HK-2 (cell line): ENCODE measurements around the gene ASF1B.

Source experiments
- DNase-seq: peaks from one replicate; pipeline ENCODE4 v3.0.0-alpha.2; 2018; ENCODE audit not compliant: unreplicated experiment

ASF1B gene

GRCh38 chr19:14138576-14139265, 2.3 kb upstream of the ASF1B start:
- no peak for DNase-seq

DNA sequence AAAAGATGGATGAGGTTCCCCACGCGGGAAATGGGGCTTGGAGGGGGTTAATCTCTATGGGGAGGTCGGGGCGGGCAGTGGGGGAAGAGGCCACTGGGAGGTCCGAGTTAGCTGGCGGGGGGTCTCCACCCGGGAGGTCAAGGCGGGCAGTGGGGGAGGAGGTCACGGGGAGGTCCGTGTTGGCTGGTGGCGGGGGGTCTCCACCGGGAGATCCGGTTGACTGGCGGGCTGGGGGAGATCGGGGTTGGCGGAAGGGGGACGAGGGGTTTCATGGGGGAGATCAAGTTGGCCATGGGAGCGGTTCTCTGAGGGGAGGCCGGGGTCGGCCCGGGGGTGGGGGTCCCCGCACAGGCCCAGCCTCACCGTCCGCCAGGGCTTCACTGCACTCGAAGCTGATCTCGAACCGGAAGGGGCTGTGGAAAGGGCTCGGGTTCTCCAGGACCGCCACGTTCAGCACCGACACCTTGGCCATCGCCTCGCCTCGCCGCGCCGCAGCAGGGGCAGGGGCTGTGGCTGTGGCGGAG, 342 bp downstream of the ASF1B start:
- DNase-seq, result no peak

DNA sequence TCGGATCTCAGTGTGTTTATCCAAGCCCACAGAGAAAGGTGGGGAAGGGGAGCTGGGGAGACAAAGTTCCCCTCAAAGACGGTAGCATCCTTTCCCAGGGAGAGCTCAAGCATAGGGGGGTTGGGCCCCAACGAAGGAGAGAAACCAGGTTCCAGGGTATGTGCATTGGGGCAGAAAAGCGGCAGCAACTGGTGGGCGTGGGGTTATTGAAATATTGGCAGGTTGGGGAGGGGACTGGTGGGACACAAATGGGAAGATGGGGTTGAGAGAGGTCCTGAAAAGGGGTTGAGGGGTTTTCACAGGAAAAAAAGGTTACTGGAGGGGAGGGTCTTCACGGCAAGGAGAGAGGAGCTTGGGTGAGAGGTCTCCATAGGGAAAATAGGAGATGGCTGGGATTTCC, 1.0 kb downstream of the ASF1B start:
- DNase-seq, result no peak

DNA sequence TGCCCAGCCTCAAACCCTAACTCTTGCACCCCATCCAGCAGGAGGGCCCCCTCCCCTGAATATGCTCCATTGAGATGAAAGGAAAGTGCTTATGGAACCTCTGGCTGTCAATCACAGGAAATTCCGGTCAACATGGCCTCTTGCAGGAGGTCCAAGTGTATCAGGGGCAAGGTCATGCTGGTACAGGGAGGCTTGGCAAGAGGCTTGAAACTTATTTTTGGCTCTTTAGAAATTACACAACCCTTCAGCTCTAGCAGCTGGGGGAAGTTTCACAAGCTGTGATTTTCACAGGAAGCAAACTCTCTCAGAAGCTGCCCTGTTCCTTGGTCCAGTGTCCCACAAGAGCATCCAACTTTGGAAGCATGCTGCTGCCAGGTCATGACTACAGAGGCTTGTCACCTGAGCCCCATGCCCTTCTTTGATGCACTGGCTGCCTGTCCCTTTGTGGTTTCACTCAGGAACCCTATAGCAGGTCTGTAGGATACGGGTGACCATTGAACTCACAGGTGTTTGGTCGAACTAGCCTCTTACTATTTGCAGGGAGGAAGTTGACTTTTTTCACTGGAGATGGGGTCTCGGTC, 8.4 kb downstream of the ASF1B start:
- DNase-seq, result no peak

DNA sequence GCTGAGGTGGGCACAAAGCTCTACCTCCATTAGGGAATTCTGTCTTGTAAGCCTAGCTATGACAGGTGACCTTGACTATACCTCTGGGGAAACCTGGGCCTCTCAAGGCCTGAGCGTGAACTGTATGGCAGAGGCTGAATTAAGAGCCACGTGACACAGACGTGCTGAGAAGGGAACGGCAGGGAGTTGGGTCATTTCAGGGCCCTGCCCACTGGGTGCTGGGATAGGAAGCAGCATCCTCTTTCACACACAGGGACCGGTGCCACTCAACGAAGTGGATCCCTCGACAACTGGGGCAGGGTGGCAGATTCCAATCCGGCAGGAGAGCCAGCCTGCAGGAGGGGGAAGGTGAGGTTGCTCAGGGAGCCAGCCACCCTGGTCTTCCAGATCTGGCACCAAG, 9.2 kb downstream of the ASF1B start:
- no peak for DNase-seq

GRCh38 chr19:14122924-14123323, 13.5 kb downstream of the ASF1B start:
- no peak for DNase-seq

- DNase-seq, result no peak
Observed at GRCh38 chr19:14120497-14120780, 15.9 kb downstream of the ASF1B start.

- no peak for DNase-seq
Observed at GRCh38 chr19:14119644-14120496, 16.5 kb downstream of the ASF1B start.

DNA sequence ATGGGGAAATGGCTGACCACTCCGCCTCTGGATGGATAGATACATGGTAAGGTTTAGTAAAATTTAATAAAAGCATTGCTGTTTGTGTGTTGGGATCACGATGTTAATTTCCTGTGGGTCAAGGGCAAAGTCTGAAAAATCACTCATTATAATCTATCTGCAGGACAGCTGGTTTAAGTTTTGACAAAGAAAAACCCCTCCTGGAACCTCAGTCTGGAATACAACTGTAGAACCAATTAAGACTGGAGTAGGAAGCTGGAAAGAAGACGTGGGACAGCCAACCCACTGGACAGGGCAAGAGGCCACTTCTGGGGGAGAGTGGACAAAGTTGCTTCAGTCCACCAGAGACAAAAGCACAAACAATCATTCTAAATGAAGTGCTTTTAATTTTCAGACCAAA, 17.2 kb downstream of the ASF1B start:
- no peak for DNase-seq

GRCh38 chr19:14118165-14119051, 18.0 kb downstream of the ASF1B start:
- peak; percentile 71 for DNase-seq

DNA sequence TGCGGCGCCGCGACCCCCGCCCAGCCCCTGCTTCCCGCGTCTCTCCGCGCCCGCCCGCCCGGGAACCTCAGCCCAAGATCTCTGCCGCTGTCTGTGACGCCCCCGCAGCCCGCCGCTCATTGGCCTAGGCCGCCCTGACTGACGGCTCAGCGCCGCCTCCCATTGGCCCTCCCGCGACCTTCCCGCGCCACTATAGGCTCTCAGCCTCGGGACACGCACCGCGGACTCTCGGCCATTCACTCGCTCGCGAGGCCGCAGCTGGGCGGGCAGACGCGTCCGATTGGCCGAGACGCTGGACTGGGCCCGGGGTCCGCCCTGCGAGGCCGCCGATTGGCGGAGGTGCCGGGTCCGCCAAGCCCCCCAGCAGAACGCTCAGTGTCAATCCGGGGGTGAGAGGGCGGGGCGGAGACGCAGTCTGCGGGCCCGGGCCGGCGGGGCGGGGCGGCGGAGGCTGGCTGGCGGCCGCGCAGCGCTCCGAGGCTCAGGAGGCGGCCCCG, 18.7 kb downstream of the ASF1B start, which contains the start of gene PRKACA:
Gene PRKACA, minus strand, starts transcription at position 95 of the 497 bp plus-strand sequence. CDS start 215 bp downstream, outside the sequence.
- DNase-seq, result peak; percentile 99

DNA sequence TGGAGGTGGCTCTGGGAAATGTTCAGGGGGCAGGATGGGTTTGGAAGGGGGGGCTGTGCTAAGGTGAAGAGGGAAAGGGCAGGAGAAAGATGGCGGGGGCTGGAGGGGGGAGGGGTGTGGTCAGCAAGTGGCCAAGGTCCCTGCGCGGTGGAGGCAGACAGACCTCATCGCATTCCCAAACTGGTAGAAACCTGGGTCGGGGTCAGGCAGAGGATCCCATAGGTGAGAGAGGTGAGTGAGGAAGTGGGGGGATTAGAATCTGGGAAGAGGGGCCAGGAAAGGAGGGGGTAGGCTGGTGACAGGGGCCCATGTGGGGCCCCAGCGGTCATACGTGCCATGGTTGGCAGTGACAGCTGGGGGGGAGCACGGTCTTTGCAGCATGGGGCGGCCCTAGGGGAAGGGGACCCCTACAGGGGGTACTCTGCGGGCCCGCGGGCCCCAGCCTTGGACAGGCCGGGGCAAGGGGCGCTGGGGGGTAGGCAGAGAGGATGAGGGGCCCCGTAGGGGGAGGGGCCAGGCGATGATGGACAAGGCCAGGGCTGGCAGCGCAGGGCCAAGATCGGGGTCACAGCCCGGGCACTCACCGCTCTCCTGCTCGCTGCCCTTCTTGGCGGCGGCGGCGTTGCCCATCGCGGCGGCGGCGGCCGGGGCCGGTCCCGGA, 19.3 kb downstream of the ASF1B start:
- no peak for DNase-seq

GRCh38 chr19:14116525-14116917, 19.9 kb downstream of the ASF1B start:
- DNase-seq, result no peak

DNA sequence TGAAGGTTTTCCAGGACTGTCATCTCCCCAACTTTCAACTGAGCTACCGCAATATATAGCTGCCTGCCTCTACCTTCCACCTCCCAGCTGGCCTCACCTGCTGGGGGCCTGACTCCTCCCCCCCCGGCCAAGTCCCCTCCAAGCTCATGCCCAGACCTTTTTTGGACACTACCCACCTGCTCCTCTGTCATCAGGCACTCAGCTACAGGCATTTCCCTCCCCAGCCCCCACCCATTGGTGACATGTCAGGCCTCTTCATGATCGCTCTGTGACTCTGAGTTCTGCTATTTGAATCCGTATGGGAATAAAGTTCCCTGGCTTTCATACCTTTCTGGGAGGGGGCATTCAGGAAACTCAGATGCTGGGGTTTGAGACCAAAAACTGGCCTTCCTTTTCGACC, 20.6 kb downstream of the ASF1B start:
- no peak for DNase-seq

- DNase-seq, result peak; percentile 37
Observed at GRCh38 chr19:14114854-14115253, 21.5 kb downstream of the ASF1B start.

DNA sequence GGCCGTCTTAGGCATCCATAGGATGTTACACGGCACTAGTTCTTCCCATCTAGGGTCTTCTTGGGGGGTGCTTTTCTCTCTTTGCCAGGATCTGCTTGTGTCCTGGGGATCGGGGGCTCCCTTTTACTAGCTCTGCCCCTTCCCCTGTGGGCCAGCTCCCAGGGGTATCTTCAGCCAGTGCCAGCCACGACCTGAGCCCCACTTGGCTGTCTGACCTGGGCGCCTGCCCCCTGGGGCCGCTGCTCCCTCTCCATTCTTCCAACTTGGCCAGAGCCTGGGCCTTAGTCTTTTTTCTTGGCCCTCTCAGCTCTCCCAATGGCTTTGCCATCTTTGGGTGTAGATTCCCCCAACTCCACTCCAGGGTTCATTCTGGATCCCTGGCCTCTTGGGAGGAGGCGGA, 21.9 kb downstream of the ASF1B start:
- no peak for DNase-seq

GRCh38 chr19:14113762-14114414, 22.5 kb downstream of the ASF1B start:
- peak; percentile 21 for DNase-seq

GRCh38 chr19:14112809-14113385, 23.5 kb downstream of the ASF1B start:
- DNase-seq, result no peak

- DNase-seq, result no peak
Observed at GRCh38 chr19:14112051-14112808, 24.2 kb downstream of the ASF1B start.
